Stomach (tissue), 4 donors: ENCODE measurements around the gene ROCK2.
"Not testable (repeated sequence)": the region's sequence is repeated elsewhere in the genome, so short reads cannot be mapped to it uniquely, and the experiment has no call there.

ENCODE experiments used
- CTCF ChIP-seq, 7 experiments: fragments of 450-650 bp in 4 of 7; fragments of 200-600 bp in 3 of 7; sonication (generic) in 3 of 7; IDR thresholded peaks; one replicate each; pipeline ENCODE4 v1.5.1; 2016 to 2019; ENCODE audit warnings: antibody characterized with exemption in 7 of 7, control low read depth in 2 of 7, mild to moderate bottlenecking in 1 of 7
- EP300 ChIP-seq: sonication (generic); formaldehyde crosslinking; IDR thresholded peaks from one replicate; pipeline ENCODE4 v1.6.1; 2017; ENCODE audit warnings: antibody characterized with exemption
- POLR2A ChIP-seq, 4 donors: fragments of 450-650 bp; IDR thresholded peaks; one replicate each; pipeline ENCODE4 v1.6.1; 2016; ENCODE audit warnings: antibody characterized with exemption in 4 of 4, control low read depth in 2 of 4, mild to moderate bottlenecking in 1 of 4, moderate library complexity in 1 of 4
- POLR2AphosphoS5 ChIP-seq, 3 donors: sonication (generic); formaldehyde crosslinking; IDR thresholded peaks; one replicate each; pipeline ENCODE4 v1.6.1; 2016; ENCODE audit warnings: antibody characterized with exemption in 3 of 3

DNA sequence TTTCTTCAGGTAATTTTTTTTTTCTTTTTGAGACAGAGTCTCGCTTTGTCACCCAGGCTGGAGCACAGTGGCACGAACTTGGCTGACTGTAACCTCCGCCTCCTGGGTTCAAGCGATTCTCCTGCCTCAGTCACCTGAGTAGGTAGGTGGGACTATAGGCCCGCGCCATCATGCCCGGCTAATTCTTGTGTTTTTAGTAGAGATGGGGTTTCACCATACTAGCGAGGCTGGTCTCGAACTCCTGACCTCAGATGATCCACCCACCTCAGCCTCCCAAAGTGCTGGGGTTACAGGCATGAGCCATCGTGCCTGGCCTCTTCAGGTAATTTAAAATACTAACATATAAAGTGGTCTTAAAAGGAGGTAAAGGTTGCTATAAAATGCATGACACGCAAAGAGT lies 113.2 kb downstream of the ROCK2 start:
- not testable (repeated sequence) for TF ChIP-seq CTCF (IDR thresholded peaks at IDR 0.05); POLR2A (IDR thresholded peaks at IDR 0.05); EP300; POLR2AphosphoS5 (IDR thresholded peaks at IDR 0.05)
